Dermis lymphatic vessel endothelial cell (primary cell): Measurements from ENCODE around the gene DERL2. TPM values are rescaled to one million over a fixed set of nuclear protein-coding genes. Genes with fewer than 3 reads are reported as not detected.

Experiments
- total RNA-seq: library from RNA; depleted of rRNA; stranded (reverse); fragments of >200 nt; gene quantifications from 2 replicates; pipeline ENCODE4 v1.2.1, GENCODE V29; 2014

The DERL2 gene
- 21.3 and 32.7 TPM in 2 replicates for total RNA-seq

DNA sequence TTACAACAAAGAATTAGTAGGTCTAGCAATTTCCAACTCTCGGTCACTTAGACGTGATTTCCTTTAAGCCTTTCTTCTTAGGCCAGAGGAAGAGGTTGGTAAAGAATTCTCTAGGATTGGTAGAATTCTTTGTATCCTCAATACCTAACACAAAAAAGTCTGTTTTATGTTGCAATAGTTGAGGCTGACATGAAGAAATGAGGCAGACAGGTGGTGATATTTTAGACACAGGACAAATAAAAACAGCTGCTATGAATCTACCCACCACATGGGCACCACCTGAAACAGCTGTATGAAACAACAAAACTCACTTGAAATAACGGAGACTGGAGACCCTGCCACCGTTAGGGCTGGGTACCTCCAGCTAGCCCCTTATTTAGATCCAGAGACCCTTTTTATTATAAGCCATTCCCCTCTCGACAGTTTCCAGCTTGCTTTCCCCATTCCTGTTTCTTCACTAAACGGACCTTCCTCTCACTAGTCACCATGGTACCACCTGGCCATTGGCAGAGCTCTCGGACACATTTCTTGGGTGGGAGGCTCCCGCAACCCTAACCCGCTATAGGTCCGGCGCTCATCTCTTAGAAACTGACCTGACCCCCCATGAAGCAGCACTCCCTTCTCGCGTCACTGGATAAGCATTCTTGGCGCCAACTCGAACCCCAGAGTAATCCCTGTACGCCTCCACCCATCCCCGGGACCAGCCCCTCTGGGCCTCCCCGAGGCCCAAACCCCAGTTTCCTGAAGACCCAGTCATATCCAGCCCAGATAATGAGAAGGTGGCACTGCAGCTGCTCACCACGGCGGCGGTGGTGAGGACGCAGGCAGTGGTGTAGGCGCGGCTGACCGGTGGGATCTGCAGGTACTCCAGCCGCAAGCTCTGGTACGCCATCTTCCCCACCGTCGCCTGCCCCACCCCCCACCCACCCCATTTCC is at the start of gene DERL2:
Gene DERL2 (minus strand): TSS at position 909 of the 936 bp plus-strand sequence. CDS start 17 bp downstream, at position 892.

DNA sequence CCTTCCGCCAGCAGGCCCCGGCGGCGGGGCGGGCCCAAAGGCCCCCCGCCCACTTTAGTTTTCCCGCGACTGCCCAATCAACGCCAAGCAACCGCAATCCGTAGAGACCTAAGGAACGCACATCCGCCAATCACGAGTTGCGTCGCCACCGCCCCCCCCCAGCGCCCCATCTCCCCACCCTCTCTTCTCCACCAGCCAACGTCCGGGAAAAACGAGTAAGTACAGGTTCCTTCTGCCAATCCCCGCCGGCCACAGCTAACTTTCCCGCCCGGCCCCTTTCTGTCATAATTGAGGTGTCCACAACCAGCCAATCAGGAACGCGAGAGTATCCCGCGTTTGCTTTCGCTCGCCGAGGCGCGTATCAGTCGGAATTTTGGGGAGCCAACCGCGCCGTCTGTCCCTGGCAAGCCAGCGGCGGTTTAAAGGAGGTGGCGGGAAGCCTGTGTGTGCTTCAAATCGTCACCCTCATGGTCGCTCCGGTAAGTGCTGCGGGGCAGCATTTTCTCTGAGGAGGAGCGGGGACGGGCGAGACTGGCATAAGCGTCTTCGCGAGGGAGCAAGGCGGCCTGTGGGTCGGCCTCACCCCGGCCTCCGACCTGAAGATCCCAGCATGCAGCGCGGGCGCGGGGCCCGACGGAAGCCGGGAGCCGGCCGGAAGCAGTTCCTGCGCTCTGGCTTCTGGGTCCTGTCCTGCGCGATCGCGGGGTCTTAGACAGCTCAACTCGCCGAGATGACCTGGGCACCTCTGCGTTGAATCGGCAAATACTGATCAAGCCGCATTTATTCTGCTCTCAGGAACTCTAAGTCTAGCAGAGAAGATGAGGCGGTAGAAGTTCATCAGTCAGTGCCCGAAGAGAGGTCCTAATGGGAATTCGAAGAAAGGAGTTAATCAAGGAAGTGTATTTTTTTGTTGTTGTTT is 487 bp upstream of the DERL2 start, which contains the start of gene MIS12:
Gene MIS12 (plus strand): TSS at position 361 of the 919 bp plus-strand sequence. CDS start 2,297 bp downstream, outside the sequence.

DNA sequence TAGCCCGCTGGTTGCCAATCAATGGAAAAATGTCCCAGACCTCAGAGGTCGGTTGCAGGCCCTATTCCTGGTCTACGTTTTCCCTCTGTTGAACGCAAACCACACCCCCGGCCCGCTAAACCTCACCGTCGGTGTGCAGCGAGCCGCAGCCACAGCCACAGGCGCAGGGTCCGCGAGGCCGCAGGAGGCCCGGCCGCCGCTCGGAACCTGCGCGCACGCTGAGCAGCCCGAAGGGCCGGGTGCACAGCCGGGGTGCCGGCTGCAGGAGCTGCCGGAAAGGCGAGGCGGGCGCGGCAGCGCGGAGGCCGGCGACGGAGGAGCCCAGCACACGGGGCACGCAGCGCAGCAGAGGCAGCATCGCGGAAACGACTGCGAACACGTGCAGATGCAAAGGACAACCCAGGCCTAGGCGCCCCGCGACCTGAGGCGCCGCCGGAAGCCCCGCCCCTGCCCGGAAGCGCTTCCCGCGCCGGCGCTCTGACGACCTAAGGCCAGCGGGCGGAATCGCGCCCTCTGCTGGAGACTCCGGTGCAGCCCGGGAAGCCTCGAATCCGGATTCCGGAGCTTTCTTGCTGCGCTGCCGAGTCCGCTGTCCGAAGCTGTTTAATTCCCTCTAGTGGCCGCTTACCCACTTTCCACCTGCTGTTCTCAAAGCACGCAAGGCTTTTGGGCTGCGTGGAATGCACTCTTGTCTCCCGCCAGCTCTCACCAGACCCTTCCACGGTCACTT is 47.1 kb downstream of the DERL2 start, which contains the start of gene C1QBP:
Gene C1QBP (minus strand): TSS at position 440 of the 730 bp plus-strand sequence. CDS start 82 bp downstream, at position 358.

Other genes with a start within 250 kb of the DERL2 start
- 36.6 and 48.6 TPM in 2 replicates for gene RABEP1, start 203.9 kb downstream of the DERL2 start, total RNA-seq
- 72.6 and 78.9 TPM in 2 replicates for gene NUP88, start 66.5 kb downstream of the DERL2 start, total RNA-seq
- 43.2 and 47.0 TPM in 2 replicates for gene RPAIN, start 66.0 kb downstream of the DERL2 start, total RNA-seq
- gene C1QBP, start 47.0 kb downstream of the DERL2 start, total RNA-seq: 181 and 261 TPM in 2 replicates
- gene DHX33, start 17.2 kb downstream of the DERL2 start, total RNA-seq: 7.9 and 12.3 TPM in 2 replicates
- 15.7 and 19.2 TPM in 2 replicates for gene MIS12, start 388 bp upstream of the DERL2 start, total RNA-seq
- 4.8 and 7.0 TPM in 2 replicates for gene NLRP1, start 98.3 kb upstream of the DERL2 start, total RNA-seq